Amygdala (tissue), 56 donors: Measurements from ENCODE around the gene OSCP1.

Experiments used
- DNase-seq, 56 donors: peaks; one replicate each; lab custom pipeline; 2025; lab: John Stamatoyannopoulos, UW

The OSCP1 gene

GRCh38 chr1:36475910-36476604 is 25.8 kb upstream of the OSCP1 start:
- no peak for DNase-seq

- no peak for DNase-seq
Observed at GRCh38 chr1:36475341-36475740, 25.1 kb upstream of the OSCP1 start.

- DNase-seq = no peak
Observed at GRCh38 chr1:36472656-36473055, 22.4 kb upstream of the OSCP1 start.

- no peak for DNase-seq
Observed at GRCh38 chr1:36471830-36472641, 21.8 kb upstream of the OSCP1 start.

GRCh38 chr1:36469163-36469562 is 18.9 kb upstream of the OSCP1 start:
- no peak for DNase-seq

- DNase-seq = no peak
Observed at GRCh38 chr1:36467700-36468455, 17.6 kb upstream of the OSCP1 start.

GRCh38 chr1:36467027-36467410 is 16.8 kb upstream of the OSCP1 start:
- DNase-seq = no peak

- DNase-seq = no peak
Observed at GRCh38 chr1:36466370-36467026, 16.2 kb upstream of the OSCP1 start.

GRCh38 chr1:36465731-36466369 is 15.6 kb upstream of the OSCP1 start:
- no peak for DNase-seq

GRCh38 chr1:36464605-36465393 is 14.5 kb upstream of the OSCP1 start:
- no peak for DNase-seq

GRCh38 chr1:36463803-36464604 is 13.8 kb upstream of the OSCP1 start, which contains the start of gene MRPS15:
TSS of gene MRPS15 (minus strand) at chr1:36464384. CDS start at chr1:36464275, 109 bp downstream.
- DNase-seq = peak; percentile 57 to 97 (median 92)

GRCh38 chr1:36463463-36463802 is 13.2 kb upstream of the OSCP1 start:
- DNase-seq = no peak

- no peak for DNase-seq
Observed at GRCh38 chr1:36458910-36459309, 8.7 kb upstream of the OSCP1 start.

GRCh38 chr1:36457691-36458090 is 7.4 kb upstream of the OSCP1 start:
- no peak for DNase-seq

GRCh38 chr1:36456391-36456928 is 6.2 kb upstream of the OSCP1 start:
- DNase-seq = no peak

- no peak for DNase-seq
Observed at GRCh38 chr1:36455386-36455785, 5.1 kb upstream of the OSCP1 start.

- no peak for DNase-seq
Observed at GRCh38 chr1:36453600-36454388, 3.5 kb upstream of the OSCP1 start.

- no peak for DNase-seq
Observed at GRCh38 chr1:36453051-36453450, 2.8 kb upstream of the OSCP1 start.
